Hematopoietic multipotent progenitor cell treated with erythropoietin and hydrocortisone succinate and interleukin-3 and kit ligand, for 8 days (in vitro differentiated cells): Measurements from ENCODE around the gene RBP3.

Experiments
- DNase-seq: peaks from one replicate; pipeline ENCODE4 v3.0.0-alpha.2; 2015

The RBP3 gene

DNA sequence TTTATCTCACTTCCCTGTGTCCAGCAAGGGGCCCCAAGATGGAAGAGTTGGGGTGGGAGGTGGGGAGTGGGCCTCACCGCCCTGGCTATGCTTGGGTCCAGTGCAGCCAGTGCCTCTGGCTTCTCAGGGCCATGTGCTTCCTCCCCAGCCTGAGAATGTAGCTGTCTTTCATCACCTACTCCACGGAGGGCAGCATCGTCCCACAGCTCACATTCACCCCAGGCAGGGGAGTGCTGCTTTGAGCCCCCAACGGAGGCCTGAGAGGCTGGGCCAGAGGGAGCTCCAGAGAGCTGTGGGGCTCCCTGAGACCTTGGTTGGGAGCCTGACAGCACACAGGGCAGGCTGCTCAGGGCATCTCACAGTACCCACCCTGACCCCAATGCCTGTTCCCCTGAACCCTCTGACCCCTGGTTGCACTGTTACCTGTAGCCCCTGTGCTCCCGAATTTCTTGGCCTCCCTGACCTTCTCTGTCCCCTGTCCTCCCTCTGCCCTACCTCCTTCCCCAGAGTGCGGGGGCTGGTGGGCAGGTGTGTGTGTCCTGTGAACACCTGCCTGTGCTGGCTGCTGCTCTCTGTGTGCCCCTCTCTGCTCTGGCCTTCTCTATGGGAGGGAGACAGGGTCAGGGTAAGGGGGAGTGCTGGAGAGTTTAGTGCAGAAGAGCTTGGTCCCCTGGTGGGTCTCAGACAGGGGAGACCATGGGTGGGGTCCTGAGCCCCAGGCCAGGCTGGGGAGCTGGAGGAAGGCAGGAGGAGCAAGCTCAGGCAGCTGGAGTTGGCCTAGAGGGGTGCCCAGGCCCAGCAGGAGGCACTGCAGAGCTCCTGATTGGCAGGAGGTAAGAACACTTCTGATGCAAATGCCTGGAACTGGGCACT lies 55.5 kb downstream of the RBP3 start:
- DNase-seq, result no peak

- DNase-seq, result no peak
Observed at GRCh38 chr10:47404446-47404845, 56.3 kb downstream of the RBP3 start.

GRCh38 chr10:47404937-47405336 lies 56.8 kb downstream of the RBP3 start:
- DNase-seq, result no peak

DNA sequence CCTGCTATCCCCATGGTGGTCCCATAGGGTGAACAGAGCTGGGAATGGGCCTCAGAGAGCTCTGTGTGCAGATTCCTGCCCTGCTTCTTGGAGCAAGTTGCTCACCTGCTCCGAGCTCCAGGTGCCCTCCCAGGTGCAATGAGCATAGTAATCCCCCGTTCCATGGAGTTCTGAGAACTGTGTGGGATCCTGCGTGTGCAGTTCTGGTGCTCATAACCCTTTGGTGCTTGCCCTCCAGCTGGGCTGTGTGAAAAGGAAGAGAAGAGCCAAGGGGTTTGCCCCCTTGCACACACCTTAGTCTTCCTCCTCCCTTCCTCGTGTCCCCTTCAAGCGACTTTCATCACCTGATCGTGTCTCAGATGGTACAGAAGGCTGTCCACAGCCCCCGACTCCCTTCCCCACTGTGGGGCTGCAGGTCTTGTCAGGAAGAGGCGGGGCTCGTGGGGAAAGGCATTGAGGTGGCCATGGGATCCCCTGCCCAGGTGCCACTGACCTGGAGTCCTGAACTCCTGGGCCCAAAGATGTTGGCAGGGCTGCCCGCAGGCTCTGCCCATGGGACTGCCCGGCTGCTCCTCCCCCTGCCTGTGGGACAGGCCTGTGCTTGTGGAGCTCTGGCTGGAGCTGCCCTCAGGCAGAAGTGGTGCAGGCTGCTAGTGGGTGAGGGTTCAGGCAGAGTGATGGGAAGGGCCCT lies 57.8 kb downstream of the RBP3 start:
- no peak for DNase-seq

DNA sequence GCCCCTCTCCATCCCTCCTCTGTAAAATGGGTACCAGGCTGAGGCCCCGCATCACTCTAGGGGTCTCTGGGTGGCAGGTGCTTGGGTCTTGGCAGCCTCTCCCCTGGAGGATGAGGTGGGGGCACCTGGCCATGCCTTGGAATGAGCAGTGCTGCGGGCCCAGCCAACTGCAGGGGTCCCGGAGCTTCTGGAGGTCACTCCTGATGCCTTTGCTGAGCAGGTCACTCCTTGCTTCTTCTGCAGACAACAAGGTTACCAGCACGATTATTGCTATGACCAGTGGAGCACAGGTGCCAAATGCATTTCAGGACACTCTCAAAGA lies 58.3 kb downstream of the RBP3 start:
- DNase-seq, result no peak

- peak; percentile 78 for DNase-seq
Observed at GRCh38 chr10:47406870-47407691, 58.9 kb downstream of the RBP3 start.
